ENCODE results near the gene PAX8.

GRCh38 chr2:113257516-113258264 is 21.0 kb downstream of the PAX8 start:
- TF ChIP-seq CTCF (IDR thresholded peaks at IDR 0.05) = no peak
- no peak for TF ChIP-seq MAX (IDR thresholded peaks at IDR 0.05; ENCODE audit: low read depth)
- no peak for TF ChIP-seq POLR2AphosphoS5 (IDR thresholded peaks at IDR 0.05; ENCODE audit: low read depth, low read length)
- TF ChIP-seq EZH2phosphoT487 (IDR thresholded peaks at IDR 0.05; ENCODE audit: borderline replicate concordance, low read depth) = no peak
- TF ChIP-seq USF1 (IDR thresholded peaks at IDR 0.05; ENCODE audit: borderline replicate concordance, low read depth) = no peak
- no peak for TF ChIP-seq SMC3 (IDR thresholded peaks at IDR 0.05; ENCODE audit: low read depth, low read length)
- TF ChIP-seq TAF1 (IDR thresholded peaks at IDR 0.05; ENCODE audit: borderline replicate concordance, low read depth, low read length) = no peak
- TF ChIP-seq GATA2 (CRISPR knock-in tag; IDR thresholded peaks at IDR 0.05) = no peak
- no peak for TF ChIP-seq RAD21 (IDR thresholded peaks at IDR 0.05; ENCODE audit: low read length)
- no peak for TF ChIP-seq REST (IDR thresholded peaks at IDR 0.05; ENCODE audit: low read depth, low read length)
